H9 (cell line): Measurements from ENCODE around the gene TRIO. TPM values are rescaled to one million over a fixed set of nuclear protein-coding genes. Genes with fewer than 3 reads are reported as not detected.

ENCODE experiments used
- DNase-seq: peaks from one replicate; pipeline ENCODE4 v3.0.0-alpha.2; 2017
- H2AFZ ChIP-seq: one replicate; pipeline ENCODE4 v1.6.1; 2013; ENCODE audit warnings: mild to moderate bottlenecking, low read length, control low read depth, moderate library complexity
- H2AK5ac ChIP-seq: 2 replicates; pipeline ENCODE4 v1.6.1; 2013; ENCODE audit warnings: low read length, control low read depth, mixed read lengths; ENCODE audit not compliant: insufficient read length
- H2BK120ac ChIP-seq: one replicate; pipeline ENCODE4 v1.6.1; 2013; ENCODE audit warnings: low read depth, mild to moderate bottlenecking, low read length, control low read depth, inconsistent platforms; ENCODE audit not compliant: poor library complexity, severe bottlenecking
- H2BK12ac ChIP-seq: 2 replicates; pipeline ENCODE4 v1.6.1; 2013; ENCODE audit warnings: low read length, control low read depth, mixed read lengths, low read depth; ENCODE audit not compliant: insufficient read length
- H2BK15ac ChIP-seq: 2 replicates; pipeline ENCODE4 v1.6.1; 2013; ENCODE audit warnings: low read depth, low read length, control low read depth
- H2BK20ac ChIP-seq: one replicate; pipeline ENCODE4 v1.6.1; 2013; ENCODE audit warnings: low read depth, mild to moderate bottlenecking, low read length, control low read depth, inconsistent platforms; ENCODE audit not compliant: poor library complexity, severe bottlenecking
- H2BK5ac ChIP-seq: 2 replicates; pipeline ENCODE4 v1.6.1; 2013; ENCODE audit warnings: low read length, control low read depth, mixed read lengths; ENCODE audit not compliant: insufficient read length
- H3K14ac ChIP-seq: 2 replicates; pipeline ENCODE4 v1.6.1; 2013; ENCODE audit warnings: low read length, control low read depth; ENCODE audit not compliant: insufficient read depth
- H3K18ac ChIP-seq: 2 replicates; pipeline ENCODE4 v1.6.1; 2013; ENCODE audit warnings: low read depth, mild to moderate bottlenecking, mixed read lengths, low read length, control low read depth; ENCODE audit not compliant: insufficient read length
- H3K23ac ChIP-seq: 2 replicates; pipeline ENCODE4 v1.6.1; 2013; ENCODE audit warnings: low read length, control low read depth, mixed read lengths, low read depth; ENCODE audit not compliant: insufficient read length
- H3K23me2 ChIP-seq: 2 replicates; pipeline ENCODE4 v1.6.1; 2013; ENCODE audit warnings: low read depth, mild to moderate bottlenecking, mixed read lengths, low read length, control low read depth; ENCODE audit not compliant: insufficient read length, poor library complexity, severe bottlenecking
- H3K27ac ChIP-seq: 2 replicates; pipeline ENCODE4 v1.5.1; 2013; ENCODE audit warnings: low read length, control low read depth, mixed read lengths, low read depth; ENCODE audit not compliant: insufficient read length
- H3K27me3 ChIP-seq: 2 replicates; pipeline ENCODE4 v1.6.1; 2013; ENCODE audit warnings: low read length, control low read depth, inconsistent platforms; ENCODE audit not compliant: insufficient read depth
- H3K4ac ChIP-seq: 2 replicates; pipeline ENCODE4 v1.6.1; 2013; ENCODE audit warnings: low read depth, mild to moderate bottlenecking, control low read depth, inconsistent platforms, low read length, moderate library complexity
- H3K4me1 ChIP-seq: 2 replicates; pipeline ENCODE4 v1.6.1; 2013; ENCODE audit warnings: low read length, control low read depth, inconsistent platforms; ENCODE audit not compliant: insufficient read depth
- H3K4me2 ChIP-seq: 2 replicates; pipeline ENCODE4 v1.6.1; 2013; ENCODE audit warnings: low read length, control low read depth, mixed read lengths; ENCODE audit not compliant: insufficient read length, insufficient read depth
- H3K56ac ChIP-seq: 2 replicates; pipeline ENCODE4 v1.6.1; 2013; ENCODE audit warnings: low read depth, mild to moderate bottlenecking, mixed read lengths, low read length, control low read depth; ENCODE audit not compliant: insufficient read length
- H3K79me1 ChIP-seq: 2 replicates; pipeline ENCODE4 v1.6.1; 2013; ENCODE audit warnings: low read depth, mild to moderate bottlenecking, moderate library complexity, low read length, control low read depth, inconsistent platforms; ENCODE audit not compliant: insufficient read depth, poor library complexity, severe bottlenecking
- H3K79me2 ChIP-seq: 2 replicates; pipeline ENCODE4 v1.6.1; 2013; ENCODE audit warnings: low read length, control low read depth, inconsistent platforms; ENCODE audit not compliant: insufficient read depth
- H3K9ac ChIP-seq: 2 replicates; pipeline ENCODE4 v1.6.1; 2013; ENCODE audit warnings: low read length, control low read depth, mixed read lengths; ENCODE audit not compliant: insufficient read length; ENCODE audit errors: extremely low read depth
- H3K9me3 ChIP-seq: one replicate; pipeline ENCODE4 v1.6.1; 2013; ENCODE audit warnings: low read depth, low read length, inconsistent platforms; ENCODE audit not compliant: control insufficient read depth
- H3T11ph ChIP-seq: one replicate; pipeline ENCODE4 v1.6.1; 2013; ENCODE audit warnings: mild to moderate bottlenecking, low read length, control low read depth, inconsistent platforms
- H4K20me1 ChIP-seq: one replicate; pipeline ENCODE4 v1.6.1; 2013; ENCODE audit not compliant: control insufficient read depth, insufficient read length, insufficient read depth
- H4K5ac ChIP-seq: 2 replicates; pipeline ENCODE4 v1.6.1; 2013; ENCODE audit warnings: low read depth, mild to moderate bottlenecking, mixed read lengths, low read length, control low read depth; ENCODE audit not compliant: insufficient read length
- H4K8ac ChIP-seq: replicated peaks from 2 replicates; pipeline ENCODE4 v1.6.1; 2013; ENCODE audit warnings: low read length, control low read depth, mixed read lengths, low read depth; ENCODE audit not compliant: insufficient read length
- H4K91ac ChIP-seq: 2 replicates; pipeline ENCODE4 v1.6.1; 2013; ENCODE audit warnings: low read depth, mild to moderate bottlenecking, moderate library complexity, mixed read lengths, low read length, control low read depth; ENCODE audit not compliant: insufficient read length
- H3K27ac Mint-ChIP-seq, 3 experiments: 2 replicates in 2 of 3; 3 replicates in 1 of 3; pipeline ENCODE4 v1.8.0; 2020 to 2021; ENCODE audit warnings: mixed read lengths in 3 of 3, mild to moderate bottlenecking in 1 of 3, moderate library complexity in 1 of 3
- H3K27me3 Mint-ChIP-seq: 2 replicates; pipeline ENCODE4 v1.8.0; 2021; ENCODE audit warnings: low read depth, mild to moderate bottlenecking, moderate library complexity, mixed read lengths
- H3K36me3 Mint-ChIP-seq, 3 experiments: 2 replicates in 2 of 3; 3 replicates in 1 of 3; pipeline ENCODE4 v1.8.0; 2020 to 2021; ENCODE audit warnings: low read depth in 3 of 3, mixed read lengths in 3 of 3; ENCODE audit not compliant: insufficient read depth in 1 of 3
- H3K4me1 Mint-ChIP-seq, 2 experiments: 2 replicates each; pipeline ENCODE4 v1.8.0; 2020; ENCODE audit warnings: mixed read lengths in 2 of 2
- H3K4me3 Mint-ChIP-seq, 2 experiments: 2 replicates in 1 of 2; 3 replicates in 1 of 2; pipeline ENCODE4 v1.8.0; 2020 to 2021; ENCODE audit warnings: mild to moderate bottlenecking in 2 of 2, mixed read lengths in 2 of 2, moderate library complexity in 1 of 2
- H3K9me3 Mint-ChIP-seq, 2 experiments: 2 replicates in 1 of 2; 3 replicates in 1 of 2; pipeline ENCODE4 v1.8.0; 2020; ENCODE audit warnings: mild to moderate bottlenecking in 2 of 2, mixed read lengths in 2 of 2, moderate library complexity in 1 of 2
- WGBS: extraction: QIAGEN DNeasy Blood & Tissue Kit; methylation state at CpG from one replicate; pipeline ENCODE4 v1.1.7; 2013; ENCODE audit warnings: missing lambda C conversion rate, low lambda C conversion rate, mixed read lengths; ENCODE audit not compliant: insufficient read length; ENCODE audit errors: extremely low coverage; 5-methylcytosine and 5-hydroxymethylcytosine counted together
- total RNA-seq: library from RNA; stranded (reverse); gene quantifications from 2 replicates; pipeline ENCODE4 v1.2.1, GENCODE V29; 2021
- TF ChIP-seq, protein P1 (sequence below): fragments of 200-600 bp; sonication (generic); conservative IDR thresholded peaks from 3 replicates; pipeline ENCODE4 v1.8.0; 2021; ENCODE audit warnings: antibody characterized with exemption, mild to moderate bottlenecking

TRIO gene
- total RNA-seq, 1 experiment from 2014 or later, result 87.8 TPM

DNA sequence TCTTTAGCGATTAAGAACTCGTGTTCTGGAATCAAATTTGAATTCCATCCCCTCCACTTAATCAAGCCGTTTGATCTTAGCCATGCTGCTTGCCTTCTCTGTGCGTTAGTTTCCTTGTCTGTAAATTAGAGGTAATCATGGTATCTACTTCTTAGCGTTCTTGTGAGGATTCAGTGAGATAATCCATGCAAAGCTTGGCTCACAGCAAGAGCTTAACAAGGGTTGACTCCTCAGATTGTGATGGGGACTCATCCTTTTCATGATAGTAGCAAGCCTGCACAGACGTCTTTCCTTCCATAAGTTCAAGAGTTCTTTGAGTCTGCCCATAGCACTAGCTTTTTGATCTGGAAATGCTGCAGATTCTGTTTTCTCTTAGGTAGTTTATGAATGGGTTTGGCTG lies 72.8 kb downstream of the TRIO start:
- TF ChIP-seq, protein P1, sequence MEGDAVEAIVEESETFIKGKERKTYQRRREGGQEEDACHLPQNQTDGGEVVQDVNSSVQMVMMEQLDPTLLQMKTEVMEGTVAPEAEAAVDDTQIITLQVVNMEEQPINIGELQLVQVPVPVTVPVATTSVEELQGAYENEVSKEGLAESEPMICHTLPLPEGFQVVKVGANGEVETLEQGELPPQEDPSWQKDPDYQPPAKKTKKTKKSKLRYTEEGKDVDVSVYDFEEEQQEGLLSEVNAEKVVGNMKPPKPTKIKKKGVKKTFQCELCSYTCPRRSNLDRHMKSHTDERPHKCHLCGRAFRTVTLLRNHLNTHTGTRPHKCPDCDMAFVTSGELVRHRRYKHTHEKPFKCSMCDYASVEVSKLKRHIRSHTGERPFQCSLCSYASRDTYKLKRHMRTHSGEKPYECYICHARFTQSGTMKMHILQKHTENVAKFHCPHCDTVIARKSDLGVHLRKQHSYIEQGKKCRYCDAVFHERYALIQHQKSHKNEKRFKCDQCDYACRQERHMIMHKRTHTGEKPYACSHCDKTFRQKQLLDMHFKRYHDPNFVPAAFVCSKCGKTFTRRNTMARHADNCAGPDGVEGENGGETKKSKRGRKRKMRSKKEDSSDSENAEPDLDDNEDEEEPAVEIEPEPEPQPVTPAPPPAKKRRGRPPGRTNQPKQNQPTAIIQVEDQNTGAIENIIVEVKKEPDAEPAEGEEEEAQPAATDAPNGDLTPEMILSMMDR, result no peak
- no peak overlapping the region for H2BK12ac ChIP-seq
- H2BK120ac ChIP-seq, result no peak overlapping the region
- H3K4ac ChIP-seq, result no peak overlapping the region
- no peak overlapping the region for H2BK15ac ChIP-seq
- H4K5ac ChIP-seq, result no peak overlapping the region
- peaks cover 8% of the 10 kb centered on the region for H3K79me1 ChIP-seq
- no peaks in the 10 kb centered on the region for H4K20me1 ChIP-seq
- Mint-ChIP-seq H3K4me1 (peaks cover 81 to 83% of the 10 kb centered on the region in 2 experiments), H3K36me3 (no peaks in the 10 kb centered on the region), H3K9me3 (no peaks in the 10 kb centered on the region), H3K27ac (peak overlapping the region in 2 of 3 experiments; percentile 28 to 36; a peak in 1 of 7 replicates), H3K4me3 (no peak overlapping the region), H3K27me3 (no peaks in the 10 kb centered on the region)
- H3K27ac ChIP-seq, result no peak overlapping the region
- H3K23ac ChIP-seq, result no peak overlapping the region
- H3K9me3 ChIP-seq, result no peaks in the 10 kb centered on the region
- H3K56ac ChIP-seq, result no peak overlapping the region
- peaks cover 18% of the 10 kb centered on the region; the same call in 1 of the 2 replicates for H3K4me1 ChIP-seq
- no CpG with 5 or more reads among the region's 6 CpGs for WGBS
- H3T11ph ChIP-seq, result no peak overlapping the region
- H2BK5ac ChIP-seq, result no peak overlapping the region
- H2AK5ac ChIP-seq, result no peak overlapping the region
- no peak for DNase-seq
- H3K14ac ChIP-seq, result no peak overlapping the region
- no peak overlapping the region for H4K91ac ChIP-seq
- H3K4me2 ChIP-seq, result no peak overlapping the region
- no peak overlapping the region for H2AFZ ChIP-seq
- peaks cover 31% of the 10 kb centered on the region; the same call in 1 of the 2 replicates for H3K79me2 ChIP-seq
- no peaks in the 10 kb centered on the region for H3K23me2 ChIP-seq
- H3K18ac ChIP-seq, result no peak overlapping the region
- H2BK20ac ChIP-seq, result no peak overlapping the region
- H3K9ac ChIP-seq, result no peak overlapping the region
- H4K8ac ChIP-seq, result no peak overlapping the region
- no peaks in the 10 kb centered on the region for H3K27me3 ChIP-seq
